ENCODE results near the gene EEA1.

DNA sequence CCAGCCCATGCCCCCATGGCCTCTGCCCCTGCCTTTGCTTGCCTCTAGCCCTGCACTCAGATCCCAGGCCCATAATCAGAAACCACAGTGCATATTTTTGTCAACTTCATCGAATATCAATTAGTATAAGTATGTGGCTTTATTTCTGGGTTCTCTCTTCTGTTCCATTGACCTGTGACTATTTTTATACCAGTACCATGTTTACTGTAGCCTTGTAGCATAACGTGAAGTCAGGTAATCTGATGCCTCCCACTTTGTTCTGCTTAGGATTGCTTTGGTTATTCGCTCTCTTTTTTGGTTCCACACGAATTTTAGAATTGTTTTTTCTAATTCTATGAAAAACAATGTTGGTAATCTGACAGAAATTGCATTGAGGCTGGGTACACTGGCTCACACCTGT, 14.9 kb downstream of the EEA1 start:
- TF ChIP-seq, protein P1, sequence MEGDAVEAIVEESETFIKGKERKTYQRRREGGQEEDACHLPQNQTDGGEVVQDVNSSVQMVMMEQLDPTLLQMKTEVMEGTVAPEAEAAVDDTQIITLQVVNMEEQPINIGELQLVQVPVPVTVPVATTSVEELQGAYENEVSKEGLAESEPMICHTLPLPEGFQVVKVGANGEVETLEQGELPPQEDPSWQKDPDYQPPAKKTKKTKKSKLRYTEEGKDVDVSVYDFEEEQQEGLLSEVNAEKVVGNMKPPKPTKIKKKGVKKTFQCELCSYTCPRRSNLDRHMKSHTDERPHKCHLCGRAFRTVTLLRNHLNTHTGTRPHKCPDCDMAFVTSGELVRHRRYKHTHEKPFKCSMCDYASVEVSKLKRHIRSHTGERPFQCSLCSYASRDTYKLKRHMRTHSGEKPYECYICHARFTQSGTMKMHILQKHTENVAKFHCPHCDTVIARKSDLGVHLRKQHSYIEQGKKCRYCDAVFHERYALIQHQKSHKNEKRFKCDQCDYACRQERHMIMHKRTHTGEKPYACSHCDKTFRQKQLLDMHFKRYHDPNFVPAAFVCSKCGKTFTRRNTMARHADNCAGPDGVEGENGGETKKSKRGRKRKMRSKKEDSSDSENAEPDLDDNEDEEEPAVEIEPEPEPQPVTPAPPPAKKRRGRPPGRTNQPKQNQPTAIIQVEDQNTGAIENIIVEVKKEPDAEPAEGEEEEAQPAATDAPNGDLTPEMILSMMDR (IDR thresholded peaks at IDR 0.05 in 4 of 5, conservative IDR thresholded peaks at IDR 0.05 in 1 of 5) = no peak
- TF ChIP-seq POLR2A (IDR thresholded peaks at IDR 0.05) = no peak

Data from gastrocnemius medialis (tissue), 4 donors.